KMS-11 (cell line): ENCODE data around the gene PARD3B.

Experiments used
- H2AFZ ChIP-seq: fragments of 200-600 bp; sonication (generic); 2 replicates; pipeline ENCODE4 v1.6.1; 2016; ENCODE audit warnings: antibody characterized with exemption, mixed run types, low read depth
- H3K27ac ChIP-seq: fragments of 200-600 bp; sonication (generic); 2 replicates; pipeline ENCODE4 v1.6.1; 2016; ENCODE audit warnings: mild to moderate bottlenecking, mixed run types
- H3K27me3 ChIP-seq: fragments of 200-600 bp; sonication (generic); 2 replicates; pipeline ENCODE4 v1.6.1; 2017; ENCODE audit warnings: mild to moderate bottlenecking, low read depth, mixed run types, moderate library complexity; ENCODE audit not compliant: insufficient read depth
- H3K36me3 ChIP-seq: fragments of 200-600 bp; sonication (generic); 2 replicates; pipeline ENCODE4 v1.6.1; 2017; ENCODE audit warnings: mild to moderate bottlenecking, mixed run types; ENCODE audit not compliant: insufficient read depth
- H3K4me1 ChIP-seq: fragments of 200-600 bp; sonication (generic); 2 replicates; pipeline ENCODE4 v1.6.1; 2016; ENCODE audit warnings: mild to moderate bottlenecking, low read depth, mixed run types; ENCODE audit not compliant: poor library complexity, severe bottlenecking
- H3K4me2 ChIP-seq: fragments of 200-600 bp; sonication (generic); 2 replicates; pipeline ENCODE4 v1.7.0; 2016; ENCODE audit warnings: mild to moderate bottlenecking, mixed run types
- H3K4me3 ChIP-seq: fragments of 200-600 bp; sonication (generic); IDR thresholded peaks from 2 replicates; pipeline ENCODE4 v1.6.1; 2017; ENCODE audit warnings: low read depth, low read length, mixed read lengths; ENCODE audit not compliant: insufficient read depth
- H3K79me2 ChIP-seq: fragments of 200-600 bp; sonication (generic); 2 replicates; pipeline ENCODE4 v1.6.1; 2016; ENCODE audit warnings: low read depth, mixed run types; ENCODE audit not compliant: insufficient read depth
- H3K9ac ChIP-seq: fragments of 200-600 bp; sonication (generic); 2 replicates; pipeline ENCODE4 v1.6.1; 2016; ENCODE audit warnings: mild to moderate bottlenecking, mixed run types
- H4K20me1 ChIP-seq: fragments of 200-600 bp; sonication (generic); 2 replicates; pipeline ENCODE4 v1.6.1; 2016; ENCODE audit warnings: mild to moderate bottlenecking, mixed run types; ENCODE audit not compliant: insufficient read depth
- TF ChIP-seq, protein P1 (sequence below): fragments of 200-600 bp; sonication (generic); conservative IDR thresholded peaks from 2 replicates; pipeline ENCODE4 v1.6.1; 2017; ENCODE audit warnings: low read depth, mild to moderate bottlenecking, antibody characterized with exemption, low read length, moderate library complexity, mixed read lengths

PARD3B gene

DNA sequence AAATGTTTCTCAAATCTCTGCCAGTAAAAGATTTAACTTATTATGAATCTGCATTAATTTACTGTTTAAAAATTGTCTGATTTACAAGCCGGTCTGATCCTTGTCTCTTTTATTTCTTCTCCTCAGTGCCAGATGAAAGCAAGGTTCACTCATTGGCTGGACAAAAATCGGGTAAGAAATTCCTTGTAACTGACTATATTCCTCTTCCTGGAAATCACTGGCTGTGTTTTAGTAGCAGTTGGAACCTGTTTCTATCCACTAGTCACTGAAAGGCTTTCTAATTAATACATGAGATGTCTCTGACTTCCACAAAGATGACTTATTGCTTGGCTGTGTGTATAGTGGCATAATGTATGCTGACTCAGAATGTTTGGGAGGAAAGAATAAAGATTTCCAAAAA, 700.4 kb downstream of the PARD3B start:
- H2AFZ ChIP-seq, result no peak overlapping the region
- no peaks in the 10 kb centered on the region for H3K4me1 ChIP-seq
- no peak overlapping the region for H3K4me2 ChIP-seq
- H3K9ac ChIP-seq, result no peak overlapping the region
- H3K79me2 ChIP-seq, result no peaks in the 10 kb centered on the region
- no peaks in the 10 kb centered on the region for H4K20me1 ChIP-seq
- no peak overlapping the region for H3K27ac ChIP-seq
- no peak overlapping the region for H3K4me3 ChIP-seq
- no peaks in the 10 kb centered on the region for H3K27me3 ChIP-seq
- H3K36me3 ChIP-seq, result no peaks in the 10 kb centered on the region
- TF ChIP-seq, protein P1, sequence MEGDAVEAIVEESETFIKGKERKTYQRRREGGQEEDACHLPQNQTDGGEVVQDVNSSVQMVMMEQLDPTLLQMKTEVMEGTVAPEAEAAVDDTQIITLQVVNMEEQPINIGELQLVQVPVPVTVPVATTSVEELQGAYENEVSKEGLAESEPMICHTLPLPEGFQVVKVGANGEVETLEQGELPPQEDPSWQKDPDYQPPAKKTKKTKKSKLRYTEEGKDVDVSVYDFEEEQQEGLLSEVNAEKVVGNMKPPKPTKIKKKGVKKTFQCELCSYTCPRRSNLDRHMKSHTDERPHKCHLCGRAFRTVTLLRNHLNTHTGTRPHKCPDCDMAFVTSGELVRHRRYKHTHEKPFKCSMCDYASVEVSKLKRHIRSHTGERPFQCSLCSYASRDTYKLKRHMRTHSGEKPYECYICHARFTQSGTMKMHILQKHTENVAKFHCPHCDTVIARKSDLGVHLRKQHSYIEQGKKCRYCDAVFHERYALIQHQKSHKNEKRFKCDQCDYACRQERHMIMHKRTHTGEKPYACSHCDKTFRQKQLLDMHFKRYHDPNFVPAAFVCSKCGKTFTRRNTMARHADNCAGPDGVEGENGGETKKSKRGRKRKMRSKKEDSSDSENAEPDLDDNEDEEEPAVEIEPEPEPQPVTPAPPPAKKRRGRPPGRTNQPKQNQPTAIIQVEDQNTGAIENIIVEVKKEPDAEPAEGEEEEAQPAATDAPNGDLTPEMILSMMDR, result no peak

DNA sequence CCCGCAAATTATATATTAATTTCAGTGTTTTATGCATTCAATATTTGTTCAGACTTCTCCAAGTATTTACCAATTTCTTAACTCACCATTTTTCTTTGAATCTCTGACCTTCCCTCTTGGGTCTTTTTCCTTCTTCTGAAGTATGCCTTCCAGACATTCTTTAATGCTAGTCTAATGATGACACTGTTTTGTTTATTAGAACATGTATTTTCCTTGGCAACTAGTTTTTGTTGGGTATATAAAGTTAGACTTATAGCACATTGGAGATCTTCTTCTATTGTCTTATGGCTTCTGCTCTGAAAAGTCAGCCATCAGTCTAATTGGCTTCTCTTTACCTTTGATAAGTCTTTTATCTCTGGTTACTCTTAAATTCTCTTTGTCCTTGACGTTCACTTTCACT, 713.8 kb downstream of the PARD3B start:
- H3K27ac ChIP-seq, result no peak overlapping the region
- no peak overlapping the region for H3K4me3 ChIP-seq
- TF ChIP-seq, protein P1, result no peak
- H3K79me2 ChIP-seq, result no peaks in the 10 kb centered on the region
- no peaks in the 10 kb centered on the region for H3K4me1 ChIP-seq
- no peaks in the 10 kb centered on the region for H4K20me1 ChIP-seq
- H3K36me3 ChIP-seq, result no peaks in the 10 kb centered on the region
- no peak overlapping the region for H3K4me2 ChIP-seq
- no peak overlapping the region for H2AFZ ChIP-seq
- H3K9ac ChIP-seq, result no peak overlapping the region
- H3K27me3 ChIP-seq, result no peaks in the 10 kb centered on the region

DNA sequence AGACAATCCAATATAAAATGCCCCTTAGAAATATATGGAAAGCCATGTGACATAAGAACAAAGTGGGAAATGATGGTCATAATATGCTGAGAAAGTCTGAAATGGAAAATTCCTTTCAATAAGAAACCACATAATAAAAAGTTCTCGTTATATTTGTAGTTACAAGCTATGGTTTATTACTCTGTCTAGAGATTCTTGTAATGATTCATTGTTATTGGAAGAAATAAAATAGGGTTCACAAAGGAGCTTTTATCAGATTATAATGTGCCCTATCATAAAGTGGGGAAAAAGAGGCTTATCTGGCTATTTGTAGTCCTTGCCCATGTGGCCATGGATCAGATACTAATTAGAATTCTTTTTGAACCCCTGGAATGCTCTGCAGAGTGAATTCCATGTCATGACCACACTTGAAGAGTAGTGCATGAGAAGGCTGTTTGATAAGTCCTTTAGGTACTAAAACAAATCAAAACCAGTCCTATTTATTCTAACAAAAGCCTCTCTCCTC, 716.3 kb downstream of the PARD3B start:
- Histone ChIP-seq H3K9ac (no peak overlapping the region), H3K79me2 (no peaks in the 10 kb centered on the region), H3K4me2 (no peak overlapping the region), H4K20me1 (no peaks in the 10 kb centered on the region), H3K27ac (no peak overlapping the region), H2AFZ (no peak overlapping the region), H3K4me3 (no peak overlapping the region), H3K27me3 (no peaks in the 10 kb centered on the region), H3K36me3 (no peaks in the 10 kb centered on the region), H3K4me1 (no peaks in the 10 kb centered on the region)
- TF ChIP-seq, protein P1, result no peak

DNA sequence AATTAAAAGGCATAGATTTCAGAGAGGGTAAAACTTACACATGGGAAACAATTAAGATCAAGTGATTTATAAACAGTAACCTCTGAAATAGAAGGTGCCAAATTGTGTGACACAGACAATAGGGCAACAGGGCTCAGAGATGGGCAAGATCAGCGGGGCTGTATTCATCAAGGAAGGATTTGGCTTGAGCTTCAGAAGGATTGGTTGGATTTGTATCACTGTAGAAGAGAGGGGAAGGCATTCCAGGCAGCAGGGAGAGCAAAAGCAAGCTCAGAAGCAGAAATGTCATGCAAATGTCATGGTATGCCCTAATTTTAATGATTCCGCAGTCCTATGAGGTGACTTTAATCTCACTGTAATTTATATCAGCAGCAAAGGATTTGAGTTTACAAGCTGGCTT, 722.0 kb downstream of the PARD3B start:
- Histone ChIP-seq H3K36me3 (no peaks in the 10 kb centered on the region), H3K4me1 (no peaks in the 10 kb centered on the region), H4K20me1 (no peaks in the 10 kb centered on the region), H3K27me3 (no peaks in the 10 kb centered on the region), H2AFZ (no peak overlapping the region), H3K27ac (no peak overlapping the region), H3K9ac (no peak overlapping the region), H3K79me2 (no peaks in the 10 kb centered on the region), H3K4me2 (no peak overlapping the region), H3K4me3 (no peak overlapping the region)
- TF ChIP-seq, protein P1, result no peak

DNA sequence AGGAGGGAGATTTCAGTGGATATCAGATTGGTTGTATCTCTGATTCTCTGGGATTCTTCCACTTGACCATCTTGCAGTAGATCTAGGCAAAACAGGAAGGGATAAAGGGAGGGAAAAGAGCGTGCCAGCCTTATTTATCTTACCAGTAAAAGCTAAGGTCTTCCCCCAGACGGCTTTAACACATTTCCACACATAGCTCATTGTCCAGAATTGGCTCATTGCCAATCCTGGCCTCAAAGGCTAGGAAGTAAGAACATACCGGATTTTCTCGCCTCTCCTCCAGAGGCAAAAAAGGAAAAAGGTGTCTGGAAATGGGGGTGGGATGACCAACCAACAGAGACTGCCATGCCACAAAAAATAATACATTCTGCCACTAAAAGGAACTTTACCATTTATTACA, 725.4 kb downstream of the PARD3B start:
- no peak overlapping the region for H3K27ac ChIP-seq
- H3K4me1 ChIP-seq, result no peaks in the 10 kb centered on the region
- no peak overlapping the region for H3K4me2 ChIP-seq
- H3K79me2 ChIP-seq, result no peaks in the 10 kb centered on the region
- H3K9ac ChIP-seq, result no peak overlapping the region
- no peaks in the 10 kb centered on the region for H3K27me3 ChIP-seq
- no peaks in the 10 kb centered on the region for H3K36me3 ChIP-seq
- no peak overlapping the region for H2AFZ ChIP-seq
- H4K20me1 ChIP-seq, result no peaks in the 10 kb centered on the region
- TF ChIP-seq, protein P1, result no peak
- H3K4me3 ChIP-seq, result no peak overlapping the region
